Ammon's horn (tissue), 1 donor: Measurements from ENCODE around the gene KRTAP12-3.
A peak's percentile ranks its signal among the peaks of the same experiment; 100 is the strongest.
"Not testable (repeated sequence)": the region's sequence is repeated elsewhere in the genome, so short reads cannot be mapped to it uniquely, and the experiment has no call there.

Experiments used
- DNase-seq: peaks from one replicate; pipeline ENCODE4 v3.0.0-alpha.2; 2016; ENCODE audit warnings: low spot score

KRTAP12-3 gene

DNA sequence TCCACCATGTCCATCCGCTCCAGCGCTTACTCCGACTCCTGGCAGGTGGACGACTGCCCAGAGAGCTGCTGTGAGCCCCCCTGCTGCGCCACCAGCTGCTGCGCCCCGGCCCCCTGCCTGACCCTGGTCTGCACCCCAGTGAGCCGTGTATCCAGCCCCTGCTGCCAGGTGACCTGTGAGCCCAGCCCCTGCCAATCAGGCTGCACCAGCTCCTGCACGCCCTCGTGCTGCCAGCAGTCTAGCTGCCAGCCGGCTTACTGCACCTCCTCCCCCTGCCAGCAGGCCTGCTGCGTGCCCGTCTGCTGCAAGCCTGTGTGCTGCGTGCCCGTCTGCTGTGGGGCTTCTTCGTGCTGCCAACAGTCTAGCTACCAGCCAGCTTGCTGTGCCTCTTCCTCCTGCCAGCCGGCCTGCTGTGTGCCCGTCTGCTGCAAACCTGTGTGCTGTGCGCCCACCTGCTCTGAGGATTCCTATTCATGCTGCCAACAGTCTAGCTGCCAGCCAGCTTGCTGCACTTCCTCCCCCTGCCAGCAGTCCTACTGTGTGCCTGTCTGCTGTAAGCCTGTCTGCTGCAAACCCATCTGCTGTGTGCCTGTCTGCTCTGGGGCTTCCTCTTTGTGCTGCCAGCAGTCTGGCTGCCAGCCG, 30.4 kb upstream of the KRTAP12-3 start:
- not testable (repeated sequence) for DNase-seq

DNA sequence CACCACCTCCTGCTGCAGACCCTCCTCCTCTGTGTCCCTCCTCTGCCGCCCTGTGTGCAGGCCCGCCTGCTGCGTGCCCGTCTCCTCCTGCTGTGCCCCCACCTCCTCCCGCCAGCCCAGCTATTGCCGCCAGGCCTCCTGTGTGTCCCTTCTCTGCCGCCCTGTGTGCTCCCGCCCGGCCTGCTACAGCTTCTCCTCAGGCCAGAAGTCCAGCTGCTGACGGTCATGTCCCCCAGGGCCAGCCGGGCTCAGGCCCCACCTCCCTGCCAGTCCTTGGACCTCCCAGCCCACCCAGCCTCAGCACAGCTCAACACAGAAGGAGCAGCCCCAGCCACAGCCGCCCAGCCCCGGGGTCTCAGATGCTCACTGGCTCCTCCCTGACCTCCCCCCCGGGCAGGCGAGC, 29.9 kb upstream of the KRTAP12-3 start:
- DNase-seq, result not testable (repeated sequence)

DNA sequence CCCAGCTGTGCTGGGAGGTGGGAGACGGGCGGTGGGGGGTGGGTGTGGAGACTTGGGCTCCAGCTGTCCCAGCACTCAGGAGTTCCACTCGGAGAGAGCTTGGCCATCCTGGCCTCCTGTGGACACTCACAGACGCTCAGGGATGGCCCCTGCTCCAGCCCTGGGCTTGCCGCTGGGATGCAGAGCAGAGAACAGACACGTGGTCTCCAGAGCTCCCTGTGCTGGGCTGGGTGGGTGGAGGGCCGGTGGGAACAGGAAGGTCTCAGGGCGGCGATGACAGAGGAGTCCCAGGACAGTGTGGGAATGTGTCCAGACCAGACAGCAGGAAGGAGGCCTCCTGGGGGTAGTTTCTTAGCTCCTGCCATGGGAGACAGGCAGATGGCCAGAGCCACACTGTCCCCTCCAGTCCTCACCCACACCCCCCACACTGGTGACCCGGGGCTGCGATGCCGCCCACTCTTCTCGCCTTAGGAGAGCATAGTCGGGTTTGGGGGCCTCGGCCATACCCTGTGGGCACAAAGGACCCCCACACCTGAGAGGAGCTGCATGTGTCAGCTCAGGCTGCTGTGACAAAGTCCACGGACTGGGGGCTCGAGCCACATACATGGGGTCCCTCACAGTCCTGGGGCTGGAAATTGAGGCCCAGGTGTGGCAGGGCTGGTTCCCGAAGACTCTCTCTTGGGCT, 28.9 kb upstream of the KRTAP12-3 start:
- no peak for DNase-seq

DNA sequence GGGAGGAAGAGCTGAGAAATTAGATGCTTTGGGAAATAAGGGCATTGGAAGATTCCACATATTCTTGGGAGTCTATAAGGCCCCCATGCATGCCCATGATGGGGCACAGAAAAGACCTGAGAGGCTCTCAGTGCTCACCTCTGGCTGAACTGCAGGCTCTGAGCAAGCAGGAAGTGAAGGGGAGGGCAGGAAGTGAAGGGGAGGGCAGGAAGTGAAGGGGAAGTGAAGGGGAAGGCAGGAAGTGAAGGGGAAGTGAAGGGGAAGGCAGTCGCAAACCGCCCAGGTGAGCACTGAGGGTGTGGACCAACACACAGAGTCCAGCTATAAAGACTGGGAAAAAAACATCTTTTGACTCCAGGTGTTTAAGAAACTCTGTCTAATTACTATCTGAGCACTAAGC, 27.3 kb upstream of the KRTAP12-3 start:
- no peak for DNase-seq

DNA sequence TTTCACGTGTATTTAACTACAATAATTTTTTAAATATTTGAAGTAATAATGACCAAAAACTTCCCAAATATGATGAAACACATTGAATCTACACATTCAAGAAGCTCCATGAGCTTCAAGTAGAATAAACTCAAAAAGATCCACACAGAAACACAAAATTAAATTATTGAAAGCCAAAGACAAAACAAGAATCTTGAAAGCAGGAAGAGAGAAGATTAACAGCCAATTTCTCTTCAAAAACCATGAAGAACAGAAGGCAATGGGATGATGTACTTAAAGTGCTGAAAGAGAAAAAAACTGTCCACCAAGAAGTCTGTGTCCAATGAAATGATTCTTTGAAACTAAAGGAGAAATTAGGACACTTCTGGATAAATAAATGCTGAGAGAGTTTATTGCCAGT, 25.7 kb upstream of the KRTAP12-3 start:
- DNase-seq, result no peak

DNA sequence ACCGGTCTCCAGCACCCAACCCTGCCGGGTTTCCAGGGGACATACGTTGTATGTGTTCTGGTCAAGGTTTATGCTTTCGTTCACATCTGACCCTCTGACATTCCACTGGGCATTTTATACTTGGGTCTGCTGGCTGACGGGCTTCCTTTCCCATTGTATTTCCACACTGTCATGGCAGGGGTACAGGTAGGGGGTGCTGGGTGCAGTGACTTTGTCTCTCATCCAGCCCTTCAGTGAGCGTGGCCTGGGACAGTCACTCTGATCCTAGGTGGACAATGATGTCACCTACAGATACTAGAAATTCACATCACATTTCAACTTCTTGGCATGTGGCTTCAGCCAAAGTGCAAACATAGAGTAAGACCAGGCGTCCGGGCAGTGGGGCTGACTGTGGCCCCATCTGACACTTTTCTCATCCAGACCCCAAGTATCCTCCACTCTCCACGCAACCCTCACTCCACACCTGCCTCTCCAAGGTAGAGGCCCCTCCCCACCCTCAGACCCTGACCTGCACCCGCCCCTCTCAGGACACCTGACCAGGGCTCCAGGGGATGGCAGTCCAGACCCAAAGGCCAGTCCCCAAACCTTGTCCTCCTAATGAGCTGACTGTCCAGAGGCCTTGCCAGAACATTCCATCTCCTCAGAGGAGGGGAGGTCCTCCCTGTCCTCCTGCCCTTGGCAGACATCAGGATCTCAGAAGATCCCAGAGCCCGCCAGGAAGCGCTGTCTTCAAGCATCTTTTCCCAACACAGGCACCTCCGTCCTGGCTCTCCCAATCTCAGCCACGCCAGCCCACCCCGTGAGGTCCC, 21.3 kb upstream of the KRTAP12-3 start:
- no peak for DNase-seq

DNA sequence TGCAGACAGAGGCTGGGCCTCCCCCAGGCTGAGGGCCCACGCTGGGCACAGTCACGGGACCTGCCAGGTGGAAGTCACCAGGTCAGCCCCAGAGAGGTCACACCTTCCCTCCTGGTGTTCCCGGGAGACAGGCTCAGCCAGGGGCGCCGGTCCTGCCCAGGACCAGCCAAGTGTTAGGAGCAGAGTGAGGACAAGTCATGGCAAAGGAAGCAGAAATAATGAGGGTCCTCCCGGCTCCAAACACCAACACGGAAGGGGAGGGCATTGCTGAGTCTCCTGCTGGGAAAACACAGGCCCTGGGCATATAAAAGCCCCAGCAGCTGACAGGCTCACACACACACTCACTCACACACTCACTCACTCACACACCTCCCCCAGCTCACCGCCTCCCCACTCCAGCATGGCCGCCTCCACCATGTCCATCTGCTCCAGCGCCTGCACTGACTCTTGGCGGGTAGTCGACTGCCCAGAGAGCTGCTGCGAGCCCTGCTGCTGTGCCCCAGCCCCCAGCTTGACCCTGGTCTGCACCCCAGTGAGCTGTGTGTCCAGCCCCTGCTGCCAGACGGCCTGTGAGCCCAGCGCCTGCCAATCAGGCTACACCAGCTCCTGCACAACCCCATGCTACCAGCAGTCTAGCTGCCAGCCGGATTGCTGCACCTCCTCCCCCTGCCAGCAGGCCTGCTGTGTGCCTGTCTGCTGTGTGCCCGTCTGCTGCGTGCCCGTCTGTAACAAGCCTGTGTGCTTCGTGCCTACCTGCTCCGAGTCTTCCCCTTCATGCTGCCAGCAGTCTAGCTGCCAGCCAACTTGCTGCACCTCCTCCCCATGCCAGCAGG, 20.5 kb upstream of the KRTAP12-3 start, which contains the start of gene KRTAP10-10:
TSS of gene KRTAP10-10 (plus strand) at position 339 of the 833 bp plus-strand sequence. CDS start at position 401, 62 bp downstream.
- peak; percentile 18 for DNase-seq

DNA sequence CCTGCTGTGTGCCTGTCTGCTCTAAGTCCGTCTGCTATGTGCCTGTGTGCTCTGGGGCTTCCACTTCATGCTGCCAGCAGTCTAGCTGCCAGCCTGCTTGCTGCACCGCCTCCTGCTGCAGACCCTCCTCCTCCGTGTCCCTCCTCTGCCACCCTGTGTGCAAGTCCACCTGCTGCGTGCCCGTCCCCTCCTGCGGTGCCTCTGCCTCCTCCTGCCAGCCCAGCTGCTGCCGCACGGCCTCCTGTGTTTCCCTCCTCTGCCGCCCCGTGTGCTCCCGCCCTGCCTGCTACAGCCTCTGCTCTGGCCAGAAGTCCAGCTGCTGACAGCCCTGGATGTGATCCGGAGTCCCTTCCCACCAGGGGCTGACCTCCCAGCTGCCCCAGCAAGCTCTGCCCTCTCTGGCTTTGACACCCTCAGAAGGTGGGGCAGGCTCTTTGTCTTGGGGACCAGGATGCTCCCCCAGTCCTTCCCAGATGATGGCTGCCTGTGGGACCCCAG, 19.8 kb upstream of the KRTAP12-3 start:
- not testable (repeated sequence) for DNase-seq

DNA sequence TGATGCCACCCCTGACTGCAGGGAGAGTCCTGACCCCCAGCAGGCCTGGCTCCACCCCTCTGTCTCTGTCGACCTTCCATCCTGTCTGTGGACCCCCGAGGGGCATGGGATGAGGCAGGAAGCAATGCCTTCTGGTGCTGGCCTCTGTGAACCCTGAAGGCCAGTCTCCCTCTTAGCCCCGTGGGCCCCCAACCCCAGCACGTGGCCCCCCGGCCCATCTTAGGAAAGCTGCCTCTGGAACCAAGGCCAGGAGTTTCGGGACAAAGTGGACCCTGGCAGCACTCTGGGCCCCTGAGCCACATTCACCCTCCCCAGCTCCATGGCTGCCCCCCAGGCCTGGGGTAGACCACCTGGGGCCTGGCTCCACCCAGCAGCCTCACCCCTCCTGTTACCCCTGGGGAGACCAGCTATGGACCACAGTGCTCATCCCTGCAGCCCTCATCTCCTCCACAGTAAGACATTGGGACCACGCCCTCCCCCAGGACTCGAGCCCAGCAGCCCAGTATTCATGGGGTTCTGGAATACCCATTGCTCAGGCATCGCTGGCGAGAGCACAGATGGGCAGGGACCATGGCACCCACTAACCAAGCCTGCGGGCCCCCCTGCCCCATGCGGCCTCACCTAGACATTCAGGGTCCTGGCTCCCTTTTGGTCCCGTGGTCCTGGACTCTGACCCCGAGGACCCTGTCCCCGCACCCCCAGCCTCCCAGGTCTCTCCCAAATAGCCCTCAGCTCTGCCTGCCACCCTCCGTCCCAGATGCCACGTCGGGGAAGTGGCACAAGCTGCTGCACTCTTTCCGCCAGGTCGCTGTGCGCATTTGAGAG, 19.0 kb upstream of the KRTAP12-3 start:
- not testable (repeated sequence) for DNase-seq

DNA sequence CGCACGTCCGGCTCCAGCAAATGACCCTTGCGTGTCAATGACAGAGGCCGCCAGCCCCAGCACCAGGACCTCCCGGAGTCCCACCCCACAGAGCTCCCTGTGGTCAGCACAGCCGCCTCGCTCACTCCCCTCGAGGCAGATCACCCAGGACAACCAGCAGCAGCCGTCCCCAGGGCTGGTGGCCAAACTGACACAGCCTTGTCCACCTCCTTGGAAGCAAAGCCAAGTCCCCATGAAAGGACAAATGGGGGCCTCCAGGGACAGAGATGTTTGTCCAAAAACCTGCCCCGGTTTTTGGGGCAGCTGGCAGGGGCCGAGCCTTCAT, 18.4 kb upstream of the KRTAP12-3 start:
- DNase-seq, result no peak

DNA sequence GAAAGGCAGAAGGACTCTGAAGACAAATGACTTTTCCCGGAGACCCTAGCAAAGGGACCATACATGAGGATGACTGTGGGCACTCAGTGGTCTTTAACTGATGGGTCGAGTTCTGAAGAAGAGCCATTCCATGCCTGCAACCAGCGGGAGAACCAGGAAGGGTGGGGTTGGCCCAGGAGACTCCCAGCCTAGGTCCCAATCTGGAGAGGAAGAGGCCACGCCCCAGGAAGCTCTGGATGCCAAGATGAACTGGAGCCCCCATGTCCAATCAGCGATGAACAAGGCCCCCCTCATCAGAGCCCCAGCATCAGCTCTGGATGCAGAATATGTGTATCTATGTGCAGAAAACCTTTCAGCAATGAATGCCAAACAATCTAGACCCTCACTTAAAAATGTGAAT, 17.0 kb upstream of the KRTAP12-3 start:
- DNase-seq, result no peak

DNA sequence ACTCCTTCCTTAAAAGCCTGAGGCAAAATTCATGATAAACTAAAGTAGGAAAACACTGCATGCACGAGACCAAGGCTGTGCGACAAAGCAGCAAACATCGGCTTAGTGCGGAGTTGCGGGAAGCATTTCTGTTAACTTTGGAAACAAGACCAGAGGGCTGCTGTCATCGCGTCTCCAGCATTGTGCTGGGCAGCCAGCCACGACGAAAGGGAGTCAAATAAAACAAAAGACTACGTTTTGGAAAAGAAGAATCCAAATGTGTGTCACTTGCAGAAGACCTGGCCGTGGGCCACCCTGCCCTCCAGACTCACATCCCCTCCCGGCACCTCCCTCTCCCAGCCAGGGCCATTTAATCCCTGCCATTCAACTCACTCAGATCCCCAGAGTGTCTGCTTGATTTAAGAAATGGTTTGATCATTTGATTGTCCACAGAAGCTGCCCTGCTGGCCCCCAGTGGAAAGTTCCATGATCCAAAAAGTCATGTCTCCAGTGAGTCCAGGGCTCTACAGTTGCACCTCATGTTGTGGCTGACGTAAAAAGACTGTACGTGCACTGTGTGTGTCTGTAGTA, 13.9 kb upstream of the KRTAP12-3 start:
- DNase-seq, result no peak

DNA sequence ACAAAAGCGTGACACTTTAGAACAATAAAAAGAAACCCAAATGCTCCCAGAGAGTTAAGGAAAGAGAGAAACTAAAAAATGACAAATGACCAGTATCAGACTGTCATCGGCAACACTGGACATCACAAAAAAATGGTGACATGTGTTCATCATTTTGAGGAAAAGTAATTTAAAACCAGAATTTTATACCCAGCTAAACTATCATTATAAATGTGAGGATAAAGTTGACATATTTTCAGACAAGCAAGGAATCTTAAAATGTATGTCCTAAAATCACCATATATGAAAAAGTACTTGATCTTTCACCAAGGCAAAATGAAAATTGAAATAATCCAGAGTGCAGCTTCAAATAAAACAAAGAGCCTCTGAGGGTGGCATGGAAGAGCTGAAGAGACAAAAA, 12.9 kb upstream of the KRTAP12-3 start:
- no peak for DNase-seq

DNA sequence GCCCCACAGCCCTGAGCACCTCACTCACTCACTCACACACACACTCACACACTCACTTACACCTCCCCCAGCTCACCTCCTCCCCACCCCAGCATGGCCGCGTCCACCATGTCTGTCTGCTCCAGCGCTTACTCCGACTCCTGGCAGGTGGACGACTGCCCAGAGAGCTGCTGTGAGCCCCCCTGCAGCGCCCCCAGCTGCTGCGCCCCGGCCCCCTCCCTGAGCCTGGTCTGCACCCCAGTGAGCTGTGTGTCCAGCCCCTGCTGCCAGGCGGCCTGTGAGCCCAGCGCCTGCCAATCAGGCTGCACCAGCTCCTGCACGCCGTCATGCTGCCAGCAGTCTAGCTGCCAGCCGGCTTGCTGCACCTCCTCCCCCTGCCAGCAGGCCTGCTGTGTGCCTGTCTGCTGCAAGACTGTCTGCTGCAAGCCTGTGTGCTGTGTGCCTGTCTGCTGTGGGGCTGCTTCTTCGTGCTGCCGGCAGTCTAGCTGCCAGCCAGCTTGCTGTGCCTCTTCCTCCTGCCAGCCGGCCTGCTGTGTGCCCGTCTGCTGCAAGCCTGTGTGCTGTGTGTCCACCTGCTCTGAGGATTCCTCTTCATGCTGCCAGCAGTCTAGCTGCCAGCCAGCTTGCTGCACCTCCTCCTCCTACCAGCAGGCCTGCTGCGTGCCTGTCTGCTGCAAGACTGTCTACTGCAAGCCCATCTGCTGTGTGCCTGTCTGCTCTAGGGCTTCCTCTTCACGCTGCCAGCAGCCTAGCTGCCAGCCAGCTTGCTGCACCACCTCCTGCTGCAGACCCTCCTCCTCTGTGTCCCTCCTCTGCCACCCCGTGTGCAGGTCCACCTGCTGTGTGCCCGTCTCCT, 11.1 kb upstream of the KRTAP12-3 start, which contains the start of gene KRTAP10-11:
TSS of gene KRTAP10-11 (plus strand) at position 49 of the 856 bp plus-strand sequence. CDS start at position 94, 45 bp downstream.
- not testable (repeated sequence) for DNase-seq

DNA sequence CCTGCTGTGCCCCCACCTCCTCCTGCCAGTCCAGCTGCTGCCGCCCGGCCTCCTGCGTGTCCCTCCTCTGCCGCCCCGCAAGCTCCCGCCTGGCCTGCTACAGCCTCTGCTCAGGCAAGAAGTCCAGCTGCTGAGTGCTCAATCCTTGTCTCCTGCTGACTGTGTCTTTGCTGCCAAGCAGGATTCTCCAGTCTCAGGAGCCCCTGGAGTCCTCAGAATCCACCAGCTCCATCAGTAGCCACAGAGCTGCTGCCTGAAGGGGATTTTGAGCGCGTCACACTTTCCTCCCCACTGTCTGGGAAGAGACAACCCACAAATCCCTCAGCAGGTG, 10.5 kb upstream of the KRTAP12-3 start:
- DNase-seq, result no peak

DNA sequence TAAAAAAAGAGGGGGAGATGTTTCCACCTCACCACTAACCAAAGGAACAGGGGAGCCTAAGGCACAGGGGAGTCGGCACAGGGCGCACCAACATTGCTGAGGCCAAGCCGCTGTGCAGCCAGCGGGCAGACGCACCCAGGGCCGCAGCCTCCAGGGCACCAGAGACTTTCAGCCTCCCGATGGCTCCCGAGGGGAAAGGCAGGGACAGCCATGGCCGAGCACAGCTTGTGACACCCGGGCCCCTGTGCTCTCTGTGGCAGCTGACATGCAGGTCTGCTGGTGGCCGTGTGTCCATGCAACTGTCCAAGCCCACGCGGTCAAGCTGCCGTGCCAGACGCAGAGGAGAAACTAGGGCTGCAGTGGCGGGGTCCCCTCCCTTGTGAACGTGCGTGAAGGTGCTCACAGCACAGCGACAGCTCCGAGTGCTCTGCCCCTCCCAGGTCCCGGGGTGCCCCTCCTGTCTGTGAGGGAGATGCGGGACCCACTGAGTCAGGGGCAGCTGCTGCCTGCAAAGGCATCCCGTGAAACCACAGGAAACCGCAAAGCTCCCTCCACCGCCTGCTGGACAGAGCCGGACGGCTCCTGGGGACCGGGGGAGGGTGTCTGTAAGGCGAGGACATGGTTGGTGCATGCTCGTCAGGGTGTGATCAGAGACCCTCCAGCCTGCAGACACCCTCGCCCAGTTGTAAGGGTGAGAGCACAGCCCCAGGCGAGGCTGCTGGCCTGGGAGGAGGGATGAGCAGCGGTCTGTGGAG, 9.0 kb upstream of the KRTAP12-3 start:
- no peak for DNase-seq

DNA sequence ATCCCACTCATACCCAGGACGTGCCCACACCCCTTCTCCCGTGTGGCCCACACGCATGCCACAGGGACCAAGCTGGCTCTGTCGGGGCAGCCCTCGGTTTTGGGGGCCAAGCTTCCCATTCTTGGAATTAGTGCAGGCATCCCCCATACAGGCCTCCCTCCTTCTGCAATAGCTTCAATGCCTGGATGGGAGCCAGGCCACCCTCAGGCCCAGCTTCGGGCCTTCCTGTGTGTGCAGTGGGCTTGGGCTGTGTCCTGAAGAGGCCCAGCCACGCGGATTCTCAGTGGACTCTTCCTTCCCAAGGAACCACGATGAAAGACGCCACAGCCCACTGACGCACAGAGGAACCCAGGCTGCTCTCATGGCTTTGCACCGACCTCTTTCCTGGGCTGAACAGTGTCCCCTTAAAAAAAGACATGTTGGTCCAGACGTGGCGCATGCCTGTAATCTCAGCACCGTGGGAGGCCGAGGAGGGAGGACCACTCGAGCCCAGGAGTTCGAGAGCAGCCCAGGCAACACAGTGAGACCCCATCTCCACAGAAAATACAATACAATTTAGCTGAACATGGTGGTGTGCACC, 8.1 kb upstream of the KRTAP12-3 start:
- no peak for DNase-seq

DNA sequence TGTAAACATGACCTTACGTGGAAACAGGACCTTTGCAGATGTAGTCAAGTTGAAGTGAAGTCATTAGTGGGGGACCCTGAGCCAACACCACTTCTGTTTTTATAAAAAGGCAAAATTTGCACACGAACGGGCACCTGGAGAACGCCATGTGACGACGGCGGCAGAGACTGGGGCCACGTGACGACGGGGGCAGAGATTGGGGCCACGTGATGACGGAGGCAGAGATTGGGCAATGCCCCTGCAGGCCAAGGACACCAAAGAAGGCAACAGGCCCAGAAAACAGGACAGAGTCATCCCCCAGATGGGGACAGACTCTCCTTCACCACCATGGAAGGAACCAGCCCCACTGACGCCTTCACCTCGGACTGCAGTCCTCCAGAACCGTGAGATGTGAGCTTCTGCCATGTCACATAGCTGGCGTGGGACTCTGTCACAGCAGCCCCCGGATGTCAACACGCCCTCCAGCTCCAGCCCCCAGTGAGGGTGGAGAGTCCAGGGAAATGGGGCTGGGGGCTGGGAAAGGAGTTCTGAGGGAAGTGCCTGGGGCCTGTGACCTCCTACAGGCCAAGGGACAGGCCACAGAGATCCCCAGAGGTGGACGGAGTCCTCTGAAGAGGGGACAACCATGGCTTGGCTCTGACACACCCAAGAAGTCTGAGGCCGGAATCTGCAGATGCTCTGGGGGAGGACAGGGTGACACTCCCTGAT, 7.3 kb upstream of the KRTAP12-3 start:
- no peak for DNase-seq
